OCI-M2 (cell line): ENCODE data around the gene PROSER2.

ENCODE experiments used
- DNase-seq: peaks from one replicate; lab custom pipeline; 2025; ENCODE audit not compliant: unreplicated experiment; lab: John Stamatoyannopoulos, UW

The PROSER2 gene

GRCh38 chr10:11866199-11866925, 43.2 kb downstream of the PROSER2 start:
- no peak for DNase-seq

- DNase-seq, result no peak
Observed at GRCh38 chr10:11869219-11869618, 46.1 kb downstream of the PROSER2 start.

- no peak for DNase-seq
Observed at GRCh38 chr10:11869743-11870460, 46.7 kb downstream of the PROSER2 start.

GRCh38 chr10:11870461-11870780, 47.3 kb downstream of the PROSER2 start:
- DNase-seq, result no peak

DNA sequence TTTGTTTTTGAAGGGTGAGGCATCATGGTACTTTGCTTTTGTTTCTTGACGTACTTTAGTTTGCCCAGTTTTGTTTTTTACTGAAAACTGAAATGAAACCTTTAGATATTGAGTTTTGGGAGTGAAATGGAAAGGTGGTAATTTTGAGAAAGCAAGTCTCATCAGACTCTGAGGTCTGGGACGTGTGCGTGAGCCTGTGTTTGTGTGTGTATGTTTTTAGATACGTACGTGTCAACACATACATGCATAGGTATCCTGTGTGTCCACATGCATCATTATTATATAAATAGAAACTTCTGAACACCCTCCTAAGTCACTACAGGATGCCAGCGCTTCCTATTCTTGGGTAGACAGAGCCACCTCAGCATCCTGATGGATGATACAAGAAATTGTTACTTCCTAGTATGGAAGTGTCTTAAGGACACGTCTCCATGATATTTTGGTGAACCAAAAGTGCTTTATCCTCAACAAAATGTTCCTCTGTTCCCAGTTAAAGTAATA, 47.8 kb downstream of the PROSER2 start:
- DNase-seq, result no peak

DNA sequence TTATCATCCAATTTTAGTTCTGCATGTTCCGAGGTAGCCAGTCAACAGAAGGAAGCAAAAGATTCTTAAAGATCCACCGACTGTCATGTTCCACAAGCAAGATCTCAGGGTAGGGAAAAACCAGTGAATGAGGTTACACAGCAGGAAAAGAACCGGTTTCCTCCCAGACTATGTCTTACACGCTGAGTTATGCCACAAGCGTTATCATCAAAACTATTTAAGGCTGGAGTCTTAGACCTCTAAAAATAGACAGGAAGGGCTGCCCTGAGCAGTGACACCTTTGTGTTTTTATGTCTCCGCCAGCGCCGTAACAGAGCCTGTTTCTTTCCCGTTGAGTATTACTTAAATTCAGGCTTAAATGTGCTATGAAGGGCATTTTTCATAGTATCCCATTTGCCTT, 48.3 kb downstream of the PROSER2 start:
- DNase-seq, result no peak

DNA sequence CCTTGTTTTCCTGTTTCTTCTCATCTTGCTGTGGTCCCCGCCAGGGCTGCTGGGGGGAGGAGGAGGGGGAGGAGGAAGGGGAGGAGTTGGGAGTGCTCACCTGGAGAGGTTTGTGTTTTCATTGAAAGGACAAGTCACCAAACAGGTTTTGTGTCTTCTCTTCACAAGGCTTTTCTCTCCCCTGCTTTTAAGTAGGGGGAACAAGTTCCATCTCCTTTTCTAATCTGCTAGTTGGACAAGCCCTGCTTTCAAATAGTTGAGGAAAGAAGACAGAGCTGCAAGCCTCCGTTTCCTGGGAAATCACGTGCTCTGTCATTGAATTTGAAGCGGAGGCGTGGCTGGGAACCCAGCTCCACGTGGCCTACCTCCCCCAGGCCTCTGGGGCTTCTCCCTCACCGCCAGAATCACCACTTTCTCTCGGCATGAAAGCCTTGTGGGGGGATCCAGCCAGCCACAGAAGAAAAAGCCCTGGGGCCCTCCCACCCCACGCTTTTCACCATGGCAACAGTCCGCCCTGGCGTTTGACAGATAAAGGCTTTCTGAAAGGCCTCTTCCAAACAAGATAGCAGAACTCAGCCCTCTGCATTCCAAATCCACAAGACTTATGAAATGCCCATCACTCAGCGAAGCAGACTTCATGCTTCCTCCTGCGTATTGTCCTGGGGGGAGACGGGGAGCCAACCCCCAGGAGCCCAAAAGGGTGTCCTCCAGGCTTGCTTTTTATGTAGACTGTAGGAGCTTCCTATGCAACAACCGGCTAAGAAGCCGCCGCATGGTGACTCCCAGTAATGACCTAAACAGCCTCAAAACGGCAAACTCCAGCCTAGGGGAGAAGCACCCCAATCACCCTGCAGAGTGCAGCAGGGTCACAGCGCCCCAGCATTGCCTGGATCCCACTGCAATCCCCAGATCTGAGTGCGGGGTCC, 51.7 kb downstream of the PROSER2 start:
- DNase-seq, result peak; percentile 43

DNA sequence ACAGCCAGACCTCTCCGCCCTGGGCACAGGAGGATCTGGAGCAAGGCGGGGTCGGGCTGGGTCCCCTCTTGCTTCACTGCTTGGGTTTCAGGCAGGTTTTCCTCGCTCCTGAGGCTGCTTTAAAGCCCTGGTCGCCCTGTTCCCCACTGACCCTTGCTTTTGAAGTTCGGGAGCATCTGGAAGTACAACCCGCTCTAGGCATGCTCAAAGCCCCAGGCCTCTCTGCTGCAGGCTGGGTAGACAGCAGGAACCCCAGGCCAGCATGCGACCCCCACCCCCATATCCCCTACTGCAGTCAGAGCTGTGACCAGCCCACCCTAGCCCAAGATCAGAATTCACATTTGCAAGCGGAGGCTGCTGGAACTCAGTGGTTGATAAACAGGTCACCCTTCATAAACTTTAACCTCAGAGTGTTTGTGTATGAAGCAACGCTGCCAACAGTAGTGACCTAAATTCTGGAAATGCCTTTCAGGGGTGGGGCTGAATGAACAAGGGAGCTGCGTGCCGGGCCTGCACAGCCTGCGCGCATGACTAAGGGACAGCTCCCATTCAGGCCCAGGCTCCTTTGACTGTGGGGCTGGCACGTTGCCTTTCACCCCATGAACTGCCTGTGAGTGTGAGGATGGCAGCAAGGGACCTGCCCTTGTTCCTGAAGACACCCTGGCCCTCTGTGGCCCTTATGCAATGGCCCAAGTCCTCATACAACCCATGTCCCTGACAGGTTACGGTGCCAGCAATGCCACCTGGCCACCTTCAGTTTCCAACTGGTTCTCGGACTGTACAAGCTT, 52.5 kb downstream of the PROSER2 start:
- no peak for DNase-seq

- DNase-seq, result no peak
Observed at GRCh38 chr10:11876324-11876723, 53.2 kb downstream of the PROSER2 start.

- DNase-seq, result no peak
Observed at GRCh38 chr10:11876805-11877590, 53.8 kb downstream of the PROSER2 start.

DNA sequence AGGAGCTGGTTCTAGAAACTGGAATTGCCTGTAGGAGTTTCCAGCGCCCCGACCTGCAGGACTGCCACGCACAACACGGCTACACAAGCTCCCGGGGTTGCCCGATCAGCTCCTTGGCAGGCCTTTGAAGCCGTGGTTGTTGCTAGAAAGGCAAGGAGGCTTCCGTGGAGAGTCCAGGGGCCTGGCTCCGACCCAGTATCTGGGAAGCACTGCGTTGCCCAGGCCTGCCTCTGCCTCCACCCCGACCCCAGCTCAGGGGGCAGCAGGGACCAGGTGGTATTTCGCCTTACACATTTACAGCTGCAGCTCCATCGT, 54.4 kb downstream of the PROSER2 start:
- no peak for DNase-seq

- no peak for DNase-seq
Observed at GRCh38 chr10:11878776-11879175, 55.6 kb downstream of the PROSER2 start.

DNA sequence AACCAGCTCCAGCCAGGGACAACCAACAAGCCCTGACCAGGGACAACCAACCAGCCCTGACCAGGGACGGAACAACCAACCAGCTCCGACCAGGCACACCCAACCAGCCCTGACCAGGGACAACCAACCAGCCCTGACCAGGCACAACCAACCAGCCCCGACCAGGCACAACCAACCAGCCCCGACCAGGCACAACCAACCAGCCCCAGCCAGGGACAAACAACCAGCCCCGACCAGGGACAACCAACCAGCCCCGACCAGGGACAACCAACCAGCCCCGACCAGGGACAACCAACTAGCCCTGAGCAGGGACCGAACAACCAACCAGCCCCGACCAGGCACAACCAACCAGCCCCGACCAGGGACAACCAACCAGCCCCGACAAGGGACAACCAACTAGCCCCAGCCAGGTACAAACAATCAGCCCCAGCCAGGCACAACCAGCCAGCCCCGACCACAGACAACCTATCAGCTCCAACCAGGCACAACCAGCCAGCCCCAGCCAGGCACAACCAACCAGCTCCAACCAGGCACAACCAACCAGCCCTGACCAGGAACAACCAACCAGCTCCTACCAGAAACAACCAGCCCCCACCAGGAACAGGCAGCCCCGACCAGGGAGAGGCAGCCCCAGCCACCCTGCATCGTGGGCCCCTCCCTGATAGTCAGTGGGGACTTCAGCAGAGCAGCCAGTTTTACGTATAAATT, 56.4 kb downstream of the PROSER2 start:
- DNase-seq, result no peak

GRCh38 chr10:11880151-11881029, 57.2 kb downstream of the PROSER2 start:
- DNase-seq, result no peak

- no peak for DNase-seq
Observed at GRCh38 chr10:11881030-11881476, 57.9 kb downstream of the PROSER2 start.

DNA sequence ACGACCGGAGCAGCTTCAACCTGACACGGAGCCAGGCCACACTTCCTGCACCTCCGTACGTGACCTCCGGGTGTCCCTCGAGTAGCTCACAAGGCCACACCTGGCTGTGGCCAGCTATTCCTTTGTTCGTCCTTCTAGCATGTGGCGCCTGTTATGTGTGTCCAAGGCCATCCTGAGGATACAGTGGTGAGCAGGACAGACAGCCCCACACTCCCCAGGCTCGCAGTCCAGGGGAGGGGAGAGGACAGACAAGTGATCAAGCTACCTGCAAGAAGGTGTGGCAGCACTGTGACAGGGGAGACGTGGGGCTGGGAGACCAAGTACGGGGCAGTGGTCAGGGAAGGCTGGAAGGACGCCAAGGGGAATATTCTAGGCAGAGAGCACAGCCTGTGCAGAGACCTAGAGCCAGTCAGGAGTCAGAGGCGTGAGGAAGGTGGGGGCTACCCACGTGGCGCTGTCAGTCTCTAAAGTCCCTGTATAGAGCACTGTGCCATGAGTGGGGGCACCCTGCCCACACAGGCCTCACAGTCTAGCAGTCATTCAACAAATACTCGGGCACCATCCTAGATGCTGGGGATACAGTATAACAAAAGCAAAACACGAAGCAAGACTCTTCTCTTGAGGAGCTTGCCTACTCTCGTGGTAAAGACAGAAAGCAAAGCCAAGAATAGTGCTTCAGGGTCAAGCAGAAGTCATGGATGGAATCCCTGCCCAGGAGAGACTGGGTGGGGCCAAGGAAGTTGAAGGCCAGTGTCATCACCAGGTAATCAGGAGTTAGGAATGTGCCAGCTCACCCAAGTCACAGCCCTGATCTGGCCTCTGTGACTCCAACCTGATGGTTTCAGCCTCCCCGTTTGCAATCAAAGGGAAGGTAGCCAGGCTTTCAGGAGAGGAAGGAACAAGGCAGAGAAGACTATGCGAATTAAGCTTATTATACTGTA, 58.6 kb downstream of the PROSER2 start:
- DNase-seq, result no peak

GRCh38 chr10:11882646-11883375, 59.7 kb downstream of the PROSER2 start:
- DNase-seq, result no peak
